HTERT RPE-1 (cell line): ENCODE results near the gene RSPH6A.

Source experiments
- in situ Hi-C: fragments of 300-500 bp; cut with MboI; formaldehyde crosslinking; loops from 4 replicates; pipeline ENCODE4 v1.14.3; 2020; ENCODE audit warnings: low sequenced_read_pairs

Gene RSPH6A

DNA sequence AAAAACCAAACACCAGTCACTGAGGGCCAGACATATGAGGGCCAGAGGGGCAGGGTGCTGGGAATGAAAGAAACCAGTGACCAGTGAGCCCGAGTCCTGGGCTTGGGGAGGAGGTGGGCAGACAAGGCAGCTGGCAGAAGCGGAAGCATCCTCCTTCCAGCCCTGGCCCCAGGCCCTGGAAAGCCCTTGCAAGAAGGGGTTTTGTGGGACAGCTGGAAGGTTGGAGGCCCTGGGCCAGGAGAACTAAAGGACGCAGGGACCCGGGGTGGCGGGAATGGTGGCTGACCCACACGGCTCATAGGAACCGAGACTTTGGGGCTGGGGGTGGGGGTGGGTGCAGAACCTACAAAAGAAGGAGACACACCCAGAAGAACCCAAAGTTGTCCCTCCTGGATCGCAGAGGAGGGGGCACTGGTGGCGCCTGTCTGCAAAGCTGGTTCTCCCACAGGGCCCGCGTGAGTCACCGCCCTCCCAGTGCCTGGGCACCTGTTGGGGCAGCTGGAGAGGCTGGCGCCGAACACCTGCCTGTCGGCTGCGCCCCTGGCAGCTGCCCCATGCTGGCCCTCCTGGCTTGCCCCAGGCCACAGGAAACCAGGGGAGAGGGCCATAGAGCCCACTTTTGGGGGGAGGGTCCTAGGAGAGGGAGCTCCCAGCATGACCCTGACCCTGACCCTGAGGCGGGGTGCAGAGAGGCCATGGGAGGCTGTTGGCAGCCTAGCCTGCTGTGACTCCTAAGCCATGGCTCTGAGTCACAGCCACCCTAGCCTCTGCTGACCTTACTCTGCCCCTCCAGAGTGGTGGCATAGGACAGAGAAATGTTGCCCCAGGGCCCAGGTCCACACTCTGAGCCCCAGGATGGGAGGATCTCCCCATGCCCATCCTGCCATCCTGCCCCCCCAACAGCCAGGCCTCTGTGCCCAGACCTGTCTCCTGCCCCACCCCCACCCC lies 33.6 kb downstream of the RSPH6A start:
- in situ Hi-C loops = no loop called here

DNA sequence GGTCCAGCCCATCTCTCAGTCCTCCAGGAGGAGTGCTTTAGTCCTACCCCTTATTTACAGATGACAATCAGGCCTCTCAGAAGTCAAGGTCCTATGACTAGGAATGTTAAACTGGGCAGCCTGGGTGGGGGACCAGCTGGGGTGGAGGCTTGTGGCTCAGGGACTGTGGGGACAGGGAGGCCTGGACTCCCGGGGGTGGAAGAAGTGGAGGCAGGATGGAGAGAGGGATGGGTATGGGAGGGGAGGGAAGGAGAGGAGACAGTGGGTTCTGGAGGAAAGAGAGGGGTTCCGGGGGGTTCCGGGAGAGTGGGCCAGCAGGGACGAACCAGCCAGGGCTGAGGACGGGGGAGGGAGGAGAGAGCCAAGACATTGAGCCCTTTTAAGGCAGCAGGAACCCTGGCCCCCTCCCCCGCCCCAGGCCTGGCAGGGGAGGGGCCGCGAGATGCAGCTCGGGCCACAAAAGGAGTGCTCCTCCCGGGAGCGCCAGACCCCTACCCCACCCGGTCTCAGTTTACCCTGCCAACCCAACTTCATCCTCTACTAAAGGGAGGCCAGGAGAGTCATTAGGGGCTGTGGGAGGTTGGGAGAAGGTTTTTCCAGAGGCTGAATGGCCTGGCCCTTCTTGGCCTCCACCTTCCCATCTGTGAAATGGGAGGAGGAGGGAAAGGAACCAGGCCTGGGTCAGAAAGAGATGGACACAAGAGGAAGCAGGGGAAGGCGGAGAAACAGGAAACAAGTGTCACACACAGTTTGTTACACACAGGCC lies 34.5 kb downstream of the RSPH6A start:
- in situ Hi-C loops = no loop called here

DNA sequence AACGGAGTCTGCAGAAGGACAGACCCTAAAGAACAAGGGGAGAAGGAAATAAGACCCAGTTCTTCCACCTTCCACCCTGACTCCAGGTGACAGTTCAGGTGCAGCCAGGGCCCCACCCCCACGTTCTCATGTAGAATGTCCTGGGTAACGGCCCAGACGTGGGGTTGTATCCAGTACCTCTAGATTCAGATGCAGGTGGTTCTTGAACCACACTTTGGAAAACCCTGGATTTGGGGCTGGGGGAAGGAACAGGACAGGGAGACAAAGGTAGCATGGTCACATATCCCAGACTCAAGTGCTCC lies 35.0 kb downstream of the RSPH6A start:
- in situ Hi-C loops = no loop called here

DNA sequence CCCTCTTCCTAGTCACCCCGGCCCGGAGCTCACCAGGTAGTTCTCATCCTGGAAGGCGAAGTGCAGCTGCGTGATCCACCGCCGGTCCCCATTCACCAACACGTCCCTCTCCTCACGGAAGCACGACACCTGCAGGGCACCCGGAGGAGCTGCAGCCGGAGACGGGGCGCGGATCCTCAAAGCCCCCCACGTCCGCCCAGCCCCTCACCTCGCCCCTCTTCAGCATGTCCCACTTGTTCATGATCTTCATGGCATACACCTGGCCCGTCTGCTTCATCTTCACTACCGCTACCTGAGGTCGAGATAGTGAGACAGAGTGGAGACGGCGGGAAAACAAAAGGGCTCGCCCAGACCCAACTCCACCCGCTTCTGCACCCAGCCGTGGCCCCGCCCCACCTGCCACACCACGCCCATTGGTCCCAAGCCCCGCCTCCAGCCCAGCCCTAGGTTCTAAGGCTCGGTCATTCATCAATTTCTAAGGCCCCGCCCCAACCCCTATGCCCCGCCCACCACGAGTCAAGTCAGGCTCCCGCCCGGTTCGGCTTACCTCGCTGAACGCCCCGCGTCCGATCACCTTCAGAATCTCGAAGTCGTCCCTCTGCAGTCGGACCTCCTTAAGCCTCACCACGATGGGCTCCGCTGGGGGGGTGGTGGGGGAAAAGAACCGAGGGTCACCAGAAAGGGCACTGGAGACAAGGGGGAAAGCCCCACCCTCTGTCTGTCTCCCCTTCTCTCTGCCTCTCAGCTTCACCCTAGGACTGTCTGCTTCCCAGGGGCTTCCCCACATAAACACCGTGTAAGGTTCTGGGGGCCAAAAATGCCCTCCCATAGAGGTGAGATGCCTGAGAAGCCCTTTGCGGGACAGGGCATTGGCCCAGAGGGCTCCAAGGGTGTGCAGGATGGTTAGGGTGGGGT lies 35.6 kb downstream of the RSPH6A start:
- in situ Hi-C loops = no loop called here

DNA sequence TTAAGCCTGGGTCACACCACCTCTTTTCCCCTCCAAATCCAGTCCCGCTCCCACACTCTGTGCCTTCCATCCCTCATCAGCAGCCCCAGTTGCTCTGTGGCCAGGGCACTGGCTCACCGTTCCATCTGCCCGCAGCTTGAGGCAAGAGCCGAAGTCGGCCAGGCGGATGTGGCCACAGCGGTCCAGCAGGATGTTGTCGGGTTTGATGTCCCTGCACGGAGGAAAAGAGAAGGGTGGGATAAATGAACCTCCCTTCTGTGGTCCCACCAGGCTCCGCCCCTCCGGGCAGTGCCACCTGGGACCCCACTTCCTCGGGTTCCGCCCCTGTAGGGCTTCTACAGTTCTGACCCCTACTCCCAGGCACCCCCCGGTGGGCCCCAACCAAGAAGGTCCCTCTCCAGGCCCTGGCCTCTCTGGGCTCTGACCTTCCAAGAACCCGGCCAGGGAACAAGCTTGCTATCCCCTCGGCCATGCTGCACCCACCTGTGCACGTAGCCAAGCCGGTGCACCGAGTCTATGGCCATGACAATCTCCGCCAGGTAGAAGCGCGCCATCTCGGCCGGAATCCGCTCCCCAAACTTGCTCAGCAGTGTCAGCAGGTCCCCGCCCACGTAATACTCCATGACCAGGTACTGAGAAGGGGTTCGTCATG lies 37.0 kb downstream of the RSPH6A start:
- in situ Hi-C loops = no loop called here

DNA sequence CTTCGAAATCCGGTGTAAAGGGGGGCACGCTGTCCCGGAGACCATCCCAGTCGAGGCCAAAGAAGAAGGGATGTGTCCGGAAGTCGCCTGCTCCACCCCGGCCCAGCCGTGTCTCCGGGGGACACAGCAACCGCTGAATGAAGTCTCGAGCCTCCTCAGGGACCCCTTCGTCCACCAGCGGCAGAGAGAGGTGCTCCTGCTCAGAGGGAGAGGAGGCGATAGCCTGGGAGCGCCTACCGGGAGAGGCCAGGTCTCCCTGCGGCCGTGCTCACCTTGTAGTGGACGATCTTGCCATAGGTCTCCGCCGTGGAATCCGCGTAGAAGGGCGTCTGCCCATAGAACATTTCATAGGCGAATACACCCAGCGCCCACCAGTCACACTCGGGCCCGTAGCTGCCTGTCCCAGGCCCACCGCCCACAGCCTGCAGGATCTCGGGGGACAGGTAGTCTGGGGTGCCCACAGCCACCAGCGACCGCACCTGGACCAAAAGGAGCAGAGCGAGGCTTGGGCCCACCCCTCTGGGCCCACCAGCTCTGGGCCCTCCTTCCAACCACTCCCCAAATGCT lies 37.6 kb downstream of the RSPH6A start:
- in situ Hi-C loops = no loop called here

DNA sequence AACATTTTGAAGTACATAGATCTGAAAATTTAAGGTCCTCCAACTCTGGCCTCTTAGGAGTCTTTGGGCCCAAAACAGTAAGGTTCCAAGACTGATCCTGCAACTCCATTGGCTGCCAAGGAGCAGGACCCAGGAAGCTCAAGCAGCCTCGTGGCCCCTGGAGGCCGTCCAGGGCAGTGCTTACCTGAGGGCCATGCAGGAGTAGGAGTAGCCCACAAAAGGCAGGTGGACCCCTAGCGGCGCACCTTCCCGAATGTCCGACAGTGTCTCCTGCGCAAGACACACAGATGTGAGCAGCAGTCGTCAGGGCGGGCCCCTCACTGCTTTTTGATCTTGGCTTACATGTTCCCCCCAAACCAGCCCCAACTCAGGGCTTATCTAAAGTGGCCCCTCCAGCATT lies 40.3 kb downstream of the RSPH6A start:
- in situ Hi-C loops = no loop called here

DNA sequence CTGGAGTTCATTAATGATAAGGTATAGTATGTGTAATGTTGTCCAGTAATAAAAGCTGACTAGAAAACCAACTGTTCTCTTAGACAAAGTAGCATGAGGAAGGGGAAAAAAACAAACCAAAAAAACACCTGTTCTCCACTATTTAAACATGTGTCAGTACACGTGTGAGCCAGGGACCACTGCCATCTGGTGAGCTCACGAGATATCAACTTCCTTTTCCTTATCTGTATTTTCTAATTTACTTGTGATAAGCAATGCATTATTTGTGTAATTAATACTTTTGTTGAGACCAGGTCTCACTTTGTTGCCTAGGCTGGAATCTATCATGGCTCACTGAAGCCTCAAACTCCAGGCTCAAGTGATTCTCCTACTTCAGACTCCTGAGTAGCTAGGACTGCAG lies 41.7 kb downstream of the RSPH6A start:
- in situ Hi-C loops = no loop called here

DNA sequence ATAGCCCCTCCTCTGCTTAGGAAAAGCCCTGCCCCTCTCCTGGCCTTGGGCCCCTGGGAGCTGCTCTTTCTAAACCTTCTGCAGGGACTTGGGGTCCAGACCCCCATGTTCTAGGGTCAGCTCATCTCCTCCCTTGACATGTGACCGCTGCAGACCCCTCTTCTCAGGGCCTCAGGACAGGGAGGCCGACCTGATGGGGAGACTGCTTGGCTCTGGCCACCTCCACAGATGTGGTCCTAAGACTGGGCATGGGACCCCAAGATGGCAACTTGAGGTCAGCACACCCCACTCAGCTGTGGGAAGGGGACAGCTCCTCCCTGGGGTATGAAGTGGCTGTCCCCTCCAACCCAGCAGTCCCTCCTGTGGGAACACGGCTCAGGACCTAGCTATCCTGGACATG lies 42.2 kb downstream of the RSPH6A start:
- in situ Hi-C loops = no loop called here

DNA sequence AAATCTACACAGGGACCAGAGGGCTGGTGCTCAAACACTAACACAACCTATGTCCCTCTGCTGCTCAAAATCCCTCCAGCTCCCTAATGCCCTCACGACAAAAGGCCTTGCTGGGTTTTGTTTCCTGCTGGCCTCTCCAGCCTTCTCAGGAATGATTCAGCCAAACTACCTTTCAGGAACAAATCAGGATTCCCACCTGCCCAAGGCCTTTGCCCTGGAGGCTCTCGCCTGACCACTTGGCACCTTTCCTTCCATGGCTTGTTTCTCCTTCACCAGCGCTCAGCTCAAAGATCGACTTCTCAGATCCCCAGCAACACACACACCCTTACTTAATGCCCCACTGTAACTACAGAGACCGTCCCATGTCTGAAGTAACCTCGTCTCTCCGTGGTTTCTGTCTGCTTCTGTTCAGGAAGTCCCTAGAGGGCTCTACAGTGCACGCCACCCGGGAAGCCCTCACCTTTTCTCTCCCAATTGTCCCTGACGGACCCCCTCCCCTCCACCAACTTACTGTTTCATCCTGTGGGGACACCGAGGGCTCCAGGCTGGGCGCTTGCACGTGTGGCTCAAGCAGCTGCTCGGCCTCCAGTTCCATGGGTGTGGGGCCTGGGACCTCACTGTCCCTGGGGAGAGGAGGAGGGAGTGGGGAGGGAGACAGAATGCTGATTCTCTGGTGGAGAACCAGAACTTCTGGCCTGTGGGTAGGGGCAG lies 42.8 kb downstream of the RSPH6A start:
- in situ Hi-C loops = no loop called here

DNA sequence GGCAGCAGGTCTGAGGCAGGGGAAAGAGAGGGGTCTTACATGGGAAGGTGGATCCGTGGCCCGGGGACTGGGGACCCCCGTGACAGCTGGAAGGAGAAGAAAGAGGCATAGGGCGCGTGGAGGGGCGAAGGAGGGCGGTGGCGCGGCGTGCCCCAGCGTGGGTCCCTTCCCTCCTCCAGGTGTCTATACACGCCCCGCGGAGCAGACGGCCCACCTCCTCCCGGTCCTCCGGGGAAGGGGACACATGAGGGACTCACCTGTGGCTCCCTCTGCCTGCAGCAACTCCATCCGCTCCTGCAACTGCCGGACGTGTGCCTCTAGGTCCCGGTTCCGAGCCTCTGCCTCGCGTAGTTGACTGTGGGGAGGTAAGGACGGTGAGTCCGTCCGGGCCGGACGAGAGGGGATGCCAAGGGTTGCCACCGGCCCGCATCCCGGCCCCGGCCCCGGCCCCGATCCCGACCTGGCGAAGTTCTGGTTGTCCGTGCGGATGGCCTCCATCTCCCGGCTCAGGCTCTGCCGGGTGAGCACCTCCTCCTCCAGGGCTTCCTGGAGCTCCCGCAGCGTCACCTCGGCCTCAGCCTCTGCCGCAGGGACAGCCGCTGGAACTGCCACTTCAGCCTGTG lies 43.7 kb downstream of the RSPH6A start:
- in situ Hi-C loops = no loop called here

DNA sequence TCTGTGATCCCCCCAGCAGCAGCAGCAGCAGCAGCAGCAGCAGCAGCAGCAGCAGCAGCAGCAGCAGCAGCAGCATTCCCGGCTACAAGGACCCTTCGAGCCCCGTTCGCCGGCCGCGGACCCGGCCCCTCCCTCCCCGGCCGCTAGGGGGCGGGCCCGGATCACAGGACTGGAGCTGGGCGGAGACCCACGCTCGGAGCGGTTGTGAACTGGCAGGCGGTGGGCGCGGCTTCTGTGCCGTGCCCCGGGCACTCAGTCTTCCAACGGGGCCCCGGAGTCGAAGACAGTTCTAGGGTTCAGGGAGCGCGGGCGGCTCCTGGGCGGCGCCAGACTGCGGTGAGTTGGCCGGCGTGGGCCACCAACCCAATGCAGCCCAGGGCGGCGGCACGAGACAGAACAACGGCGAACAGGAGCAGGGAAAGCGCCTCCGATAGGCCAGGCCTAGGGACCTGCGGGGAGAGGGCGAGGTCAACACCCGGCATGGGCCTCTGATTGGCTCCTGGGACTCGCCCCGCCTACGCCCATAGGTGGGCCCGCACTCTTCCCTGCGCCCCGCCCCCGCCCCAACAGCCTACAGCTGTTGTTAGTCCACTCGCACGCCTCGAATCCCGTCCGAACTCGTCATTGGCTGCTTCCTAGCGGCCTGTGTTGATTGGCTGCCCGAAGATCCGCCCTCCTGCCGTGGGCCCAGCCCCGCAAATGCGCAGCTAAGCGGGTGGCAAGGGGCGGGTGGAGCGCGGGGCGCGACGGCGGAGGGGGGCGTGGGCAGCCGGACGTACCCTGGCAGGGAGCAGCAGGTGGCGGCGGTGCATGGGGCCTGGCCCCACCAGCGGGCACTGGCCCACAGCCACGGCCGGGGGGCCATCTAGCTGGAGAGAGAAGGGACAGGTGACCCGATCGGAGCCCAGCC lies 44.7 kb downstream of the RSPH6A start:
- in situ Hi-C loops = no loop called here

DNA sequence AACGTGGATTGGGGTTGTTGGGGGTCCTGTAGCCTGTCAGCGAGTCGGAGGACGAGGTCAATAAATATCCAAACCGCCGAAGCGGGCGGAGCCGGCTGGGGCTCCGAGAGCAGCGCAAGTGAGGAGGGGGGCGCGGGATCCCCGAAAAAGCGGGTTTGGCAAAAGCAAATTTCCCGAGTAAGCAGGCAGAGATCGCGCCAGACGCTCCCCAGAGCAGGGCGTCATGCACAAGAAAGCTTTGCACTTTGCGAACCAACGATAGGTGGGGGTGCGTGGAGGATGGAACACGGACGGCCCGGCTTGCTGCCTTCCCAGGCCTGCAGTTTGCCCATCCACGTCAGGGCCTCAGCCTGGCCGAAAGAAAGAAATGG lies 45.3 kb downstream of the RSPH6A start:
- in situ Hi-C loops = no loop called here

DNA sequence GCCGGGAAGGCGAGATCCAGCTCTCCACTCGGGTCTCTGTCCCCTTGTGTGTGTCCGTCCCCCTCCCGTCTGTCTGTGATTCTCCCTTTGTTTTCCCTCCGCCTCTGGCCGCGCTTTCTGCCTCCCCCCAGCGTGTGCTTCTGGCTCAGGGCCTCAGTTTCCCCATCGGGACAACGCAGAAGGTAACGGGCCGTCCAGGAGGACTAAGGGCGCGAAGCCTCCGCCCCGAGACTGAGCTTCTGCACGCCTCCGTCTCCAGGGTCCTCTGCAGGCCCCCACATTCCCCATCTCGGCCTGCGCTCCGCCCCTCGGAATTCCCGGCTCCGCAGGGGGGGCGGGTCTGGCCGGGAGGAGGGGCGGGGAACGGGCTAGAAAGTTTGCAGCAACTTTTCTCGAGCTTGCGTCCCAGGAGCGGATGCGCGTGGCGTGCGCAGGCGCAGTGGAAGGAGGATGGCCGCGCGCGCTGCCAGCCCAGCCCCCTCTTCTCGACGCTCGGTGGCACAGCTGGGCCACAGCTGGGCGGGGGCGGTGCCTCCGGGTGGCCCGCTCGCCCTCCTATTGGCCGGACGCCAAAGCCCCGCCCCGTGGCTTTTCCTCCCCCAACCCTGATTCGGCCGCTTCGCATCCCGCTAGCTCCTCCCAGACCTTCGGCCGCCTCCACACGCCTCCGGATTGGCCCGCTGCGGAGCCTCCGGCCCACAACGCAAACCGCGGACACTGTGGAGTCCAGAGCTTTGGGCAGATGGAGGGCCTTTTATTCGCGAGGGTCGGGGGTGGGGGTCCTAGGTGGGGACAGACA lies 45.9 kb downstream of the RSPH6A start, which contains the start of gene SIX5:
TSS of gene SIX5 (minus strand) at position 269 of the 799 bp plus-strand sequence. CDS start 408 bp downstream, outside the sequence.
- in situ Hi-C loops = no loop called here

DNA sequence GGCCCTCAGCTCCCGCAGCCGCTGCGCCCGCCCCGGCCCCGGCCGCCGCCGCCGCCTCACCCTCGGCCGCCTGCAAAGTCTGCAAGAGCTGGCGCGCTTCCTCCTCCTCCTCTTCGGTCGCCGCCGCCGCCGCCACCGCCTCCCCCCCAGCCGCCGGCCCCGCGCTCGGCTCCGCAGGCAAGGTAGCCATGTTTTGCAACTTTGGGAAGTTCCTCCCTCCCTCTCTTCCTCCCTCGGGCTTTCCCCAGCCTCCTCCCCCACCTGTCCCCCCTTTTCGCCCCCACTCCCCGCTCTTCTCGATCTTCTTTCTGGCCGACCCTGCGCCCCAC lies 46.5 kb downstream of the RSPH6A start:
- in situ Hi-C loops = no loop called here

DNA sequence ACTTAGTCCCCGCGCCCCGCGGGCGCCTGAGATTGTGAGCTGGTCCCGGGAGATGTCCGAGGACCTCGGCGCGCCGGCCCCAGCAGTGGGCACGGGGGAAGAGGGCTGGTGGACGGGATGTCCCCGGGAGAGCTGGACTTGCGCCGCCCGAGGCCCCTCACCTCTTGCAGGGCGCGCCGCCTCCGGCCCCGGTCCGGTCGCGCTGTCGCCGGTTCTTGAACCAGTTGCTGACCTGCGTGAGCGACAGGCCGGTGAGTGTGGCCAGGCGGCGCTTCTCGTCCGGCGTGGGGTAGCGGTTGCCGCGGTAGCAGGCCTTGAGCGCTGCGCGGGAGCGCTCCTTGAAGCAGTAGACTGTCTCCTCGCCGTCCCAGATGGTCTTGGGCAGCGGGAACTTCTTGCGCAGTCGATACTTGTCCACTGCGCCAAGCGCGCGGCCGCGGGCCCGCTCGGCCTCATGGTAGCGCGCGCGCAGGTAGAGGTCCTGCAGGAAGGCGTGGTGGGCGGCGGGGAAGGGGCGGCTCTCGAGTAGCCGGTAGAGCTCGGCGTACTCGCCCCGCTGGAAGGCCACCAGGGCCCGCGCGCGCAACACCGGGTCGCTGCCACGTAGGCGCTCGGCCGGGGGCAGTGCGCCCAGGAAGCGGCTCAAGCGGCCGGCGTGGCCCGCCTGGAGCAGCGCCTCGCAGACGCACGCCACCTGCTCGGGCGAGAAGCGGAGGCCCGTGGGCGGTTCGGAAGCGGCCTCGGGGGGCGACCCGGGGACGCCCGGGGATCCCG lies 47.0 kb downstream of the RSPH6A start:
- in situ Hi-C loops = no loop called here

DNA sequence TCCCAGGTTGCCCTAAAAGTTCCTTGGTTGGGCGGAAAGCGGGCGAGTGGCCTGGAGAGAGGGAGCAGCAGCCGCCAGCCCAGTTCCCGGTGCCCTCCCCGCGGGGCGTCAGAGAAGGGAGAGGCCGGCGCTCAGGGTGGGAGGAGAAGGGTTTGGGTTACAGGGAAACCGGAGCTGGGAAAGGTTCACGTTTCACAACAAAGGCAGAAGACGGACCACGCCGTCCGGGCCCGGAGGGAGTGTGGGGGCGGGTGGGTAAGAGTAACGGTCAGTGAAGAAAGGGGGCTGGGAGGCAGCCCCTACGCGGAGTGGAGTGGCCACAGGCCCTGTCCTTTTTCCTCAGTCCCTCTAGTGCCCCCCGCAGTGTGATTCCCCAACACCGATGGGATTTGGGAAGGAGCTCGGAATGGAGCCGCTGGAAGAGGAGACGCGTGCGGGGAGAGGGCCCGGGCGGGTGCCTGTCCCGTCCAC lies 47.7 kb downstream of the RSPH6A start:
- in situ Hi-C loops = no loop called here
